HEK293 (cell line): ENCODE data around the gene SUPV3L1.

ENCODE experiments used
- CTCF ChIP-seq: fragments of 450-650 bp; formaldehyde crosslinking; IDR thresholded peaks from 2 replicates; pipeline ENCODE4 v1.5.1; 2016; ENCODE audit warnings: missing biosample characterization, missing genetic modification characterization
- HOXC10 ChIP-seq: sonication (generic); formaldehyde crosslinking; IDR thresholded peaks from 2 replicates; pipeline ENCODE4 v1.8.1; 2023; ENCODE audit warnings: mild to moderate bottlenecking, missing genetic modification reagents
- KLF1 ChIP-seq: fragments of 450-650 bp; formaldehyde crosslinking; IDR thresholded peaks from 2 replicates; pipeline ENCODE4 v1.5.1; 2016; ENCODE audit warnings: missing biosample characterization, missing genetic modification characterization
- MEIS1 ChIP-seq: sonication (generic); formaldehyde crosslinking; IDR thresholded peaks from 2 replicates; pipeline ENCODE4 v1.8.1; 2022; ENCODE audit warnings: missing genetic modification reagents, mild to moderate bottlenecking, borderline replicate concordance
- ZBTB21 ChIP-seq: fragments of 450-650 bp; formaldehyde crosslinking; IDR thresholded peaks from 2 replicates; pipeline ENCODE4 v1.5.1; 2017; ENCODE audit warnings: missing biosample characterization, missing genetic modification characterization

GRCh38 chr10:69211524-69211923, 31.5 kb downstream of the SUPV3L1 start:
- TF ChIP-seq CTCF (tag by site-specific recombination) (no peak), ZBTB21 (tag by site-specific recombination) (no peak), HOXC10 (CRISPR knock-in tag) (no peak), KLF1 (tag by site-specific recombination) (no peak), MEIS1 (CRISPR knock-in tag) (no peak)
